LNCaP clone FGC (cell line): ENCODE measurements around the gene RAPGEF2.

Experiments used
- DNase-seq: peaks from one replicate; pipeline ENCODE4 v3.0.0-alpha.2; 2011; ENCODE audit warnings: low read depth
- H3K4me3 ChIP-seq: 2 replicates; pipeline ENCODE4 v1.5.1; 2011; ENCODE audit warnings: mild to moderate bottlenecking, low read depth, low read length, control low read depth
- TF ChIP-seq, protein P1 (sequence below): IDR thresholded peaks from 2 replicates; pipeline ENCODE4 v1.5.1; 2012; ENCODE audit warnings: mild to moderate bottlenecking; ENCODE audit not compliant: control insufficient read depth, insufficient read depth; ENCODE audit errors: extremely low read depth

Gene RAPGEF2

DNA sequence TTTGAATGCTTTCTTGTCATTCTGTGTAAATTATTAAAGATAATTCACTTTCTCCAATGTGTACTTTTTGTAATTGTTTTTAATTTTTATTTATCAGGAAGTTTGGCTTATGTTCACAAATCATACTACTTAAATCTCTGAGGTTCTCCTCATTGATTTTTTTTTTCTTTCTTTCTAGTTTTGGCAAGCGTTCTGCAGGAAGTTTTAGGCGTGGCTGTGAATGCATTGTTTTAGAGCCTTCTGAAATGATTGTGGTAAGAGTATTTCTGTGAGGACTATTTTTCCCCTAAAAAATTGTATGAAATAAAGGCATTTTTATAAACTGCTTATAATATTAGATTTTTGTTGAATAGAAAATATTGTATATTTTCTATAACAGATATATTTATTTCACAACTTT, 135.8 kb downstream of the RAPGEF2 start:
- TF ChIP-seq, protein P1, sequence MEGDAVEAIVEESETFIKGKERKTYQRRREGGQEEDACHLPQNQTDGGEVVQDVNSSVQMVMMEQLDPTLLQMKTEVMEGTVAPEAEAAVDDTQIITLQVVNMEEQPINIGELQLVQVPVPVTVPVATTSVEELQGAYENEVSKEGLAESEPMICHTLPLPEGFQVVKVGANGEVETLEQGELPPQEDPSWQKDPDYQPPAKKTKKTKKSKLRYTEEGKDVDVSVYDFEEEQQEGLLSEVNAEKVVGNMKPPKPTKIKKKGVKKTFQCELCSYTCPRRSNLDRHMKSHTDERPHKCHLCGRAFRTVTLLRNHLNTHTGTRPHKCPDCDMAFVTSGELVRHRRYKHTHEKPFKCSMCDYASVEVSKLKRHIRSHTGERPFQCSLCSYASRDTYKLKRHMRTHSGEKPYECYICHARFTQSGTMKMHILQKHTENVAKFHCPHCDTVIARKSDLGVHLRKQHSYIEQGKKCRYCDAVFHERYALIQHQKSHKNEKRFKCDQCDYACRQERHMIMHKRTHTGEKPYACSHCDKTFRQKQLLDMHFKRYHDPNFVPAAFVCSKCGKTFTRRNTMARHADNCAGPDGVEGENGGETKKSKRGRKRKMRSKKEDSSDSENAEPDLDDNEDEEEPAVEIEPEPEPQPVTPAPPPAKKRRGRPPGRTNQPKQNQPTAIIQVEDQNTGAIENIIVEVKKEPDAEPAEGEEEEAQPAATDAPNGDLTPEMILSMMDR, result no peak
- DNase-seq, result no peak
- no peak overlapping the region for H3K4me3 ChIP-seq

DNA sequence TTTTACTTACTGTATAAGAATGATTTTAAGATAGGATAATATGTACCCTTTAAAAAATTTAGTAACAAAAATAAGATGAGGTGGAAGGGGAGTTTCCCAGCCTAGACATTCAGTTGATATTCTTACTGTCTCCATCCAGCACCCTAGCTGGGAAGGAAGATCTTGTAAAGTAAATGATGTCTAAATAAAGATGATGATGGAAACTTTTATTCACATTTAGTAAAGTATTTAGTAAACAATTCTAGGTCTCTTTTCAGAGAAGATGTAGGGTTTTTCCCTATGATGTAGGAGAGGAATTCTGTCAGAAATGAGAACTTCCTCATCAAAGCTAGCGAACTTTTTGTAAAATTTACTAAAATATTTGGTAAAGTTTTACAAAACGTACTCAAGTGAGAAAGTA, 136.8 kb downstream of the RAPGEF2 start:
- TF ChIP-seq, protein P1, result no peak
- no peak overlapping the region for H3K4me3 ChIP-seq
- DNase-seq, result no peak

DNA sequence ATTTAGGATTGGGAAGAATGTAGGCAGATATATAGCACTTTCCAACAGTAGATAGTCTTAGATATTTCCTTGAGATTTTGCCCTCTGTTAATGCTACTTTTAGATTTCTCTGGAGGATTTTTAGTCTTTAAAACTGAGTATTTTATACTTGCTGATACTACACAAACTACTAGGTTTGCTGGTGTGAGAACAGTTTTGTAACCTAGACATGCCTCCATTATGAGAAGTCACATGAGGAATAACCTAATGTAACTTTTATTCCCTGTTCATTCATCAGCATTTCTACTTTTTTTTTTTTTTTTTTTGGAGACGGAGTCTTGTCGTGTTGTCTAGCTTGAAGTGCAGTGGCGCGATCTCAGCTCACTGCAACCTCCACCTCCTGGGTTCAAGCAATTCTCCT, 137.2 kb downstream of the RAPGEF2 start:
- TF ChIP-seq, protein P1, result no peak
- H3K4me3 ChIP-seq, result no peak overlapping the region
- DNase-seq, result no peak

DNA sequence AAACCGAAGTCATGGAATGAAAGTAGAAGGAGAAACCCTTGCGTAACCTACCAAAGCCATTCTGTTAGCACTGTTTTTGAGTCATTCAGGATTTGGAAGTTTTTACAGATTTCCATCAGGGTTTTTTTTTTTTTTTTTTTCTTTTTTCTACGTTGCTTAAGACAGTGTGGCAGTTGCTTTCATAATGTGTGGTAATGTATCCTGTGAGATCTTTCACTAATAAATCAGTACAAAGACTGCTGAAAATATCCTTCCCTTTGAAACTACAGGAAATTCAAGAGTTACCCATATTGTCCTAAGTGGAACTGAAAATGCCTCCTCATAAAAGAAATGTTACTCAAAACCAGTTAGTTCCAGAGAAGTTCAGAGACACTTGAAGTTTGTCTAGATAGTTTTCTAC, 137.8 kb downstream of the RAPGEF2 start:
- DNase-seq, result no peak
- no peak overlapping the region for H3K4me3 ChIP-seq
- TF ChIP-seq, protein P1, result no peak

DNA sequence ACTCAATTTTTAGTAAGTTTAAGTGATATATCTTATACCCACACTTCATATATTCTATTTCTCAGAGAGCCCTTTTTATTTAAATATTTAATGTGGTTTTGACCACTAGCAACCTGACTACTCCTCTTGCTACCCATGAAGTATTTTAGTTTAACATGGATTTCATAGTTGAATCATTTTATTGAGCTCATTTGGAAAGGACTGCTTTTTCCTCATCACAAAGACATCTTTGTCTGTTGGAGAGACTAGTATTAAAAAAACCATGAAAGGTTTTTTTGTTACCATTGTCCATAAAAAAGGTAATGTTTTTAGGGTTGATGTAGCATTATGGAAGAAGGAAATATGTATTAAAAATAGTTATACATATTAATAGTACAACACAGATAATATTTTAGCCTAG, 139.5 kb downstream of the RAPGEF2 start:
- DNase-seq, result no peak
- TF ChIP-seq, protein P1, result no peak
- H3K4me3 ChIP-seq, result no peak overlapping the region

DNA sequence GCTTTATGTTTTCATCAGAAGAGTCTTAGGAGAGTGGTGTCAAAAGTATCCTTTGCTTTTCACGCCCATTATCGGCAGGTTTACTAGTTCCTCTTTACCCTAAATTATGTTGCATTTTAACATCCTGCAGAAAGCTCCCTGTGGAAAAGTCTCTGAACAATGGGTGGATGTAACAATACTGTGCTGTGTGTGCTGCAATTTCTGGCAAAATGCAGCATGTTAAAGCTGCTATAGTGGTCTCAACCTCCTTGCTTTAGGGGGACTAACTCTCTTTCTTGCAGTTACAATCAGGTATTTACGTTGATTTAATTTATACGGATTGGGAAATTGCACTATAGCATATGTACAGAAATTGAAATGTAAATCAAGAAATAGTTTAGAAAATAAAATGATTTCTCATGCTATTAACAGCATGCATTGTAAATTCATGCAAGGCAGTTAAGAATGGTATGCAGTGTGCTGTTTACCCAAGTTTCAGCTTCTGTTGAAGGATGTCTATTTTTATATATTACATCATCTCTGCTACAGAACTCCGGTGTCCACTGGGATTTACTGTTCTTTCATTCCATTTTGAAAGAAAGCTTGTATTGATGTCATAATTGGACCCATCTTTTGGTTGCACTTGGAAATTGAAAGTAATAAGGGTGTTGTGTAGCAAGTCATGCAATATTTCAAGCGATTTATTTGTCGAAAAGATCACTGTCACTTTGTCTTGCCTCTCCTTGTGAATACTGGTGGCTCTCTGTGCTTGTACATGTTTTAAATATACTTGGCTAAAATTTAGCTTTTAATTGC, 145.7 kb downstream of the RAPGEF2 start:
- peak; percentile 31 for DNase-seq
- H3K4me3 ChIP-seq, result peak overlapping the region; percentile 29
- TF ChIP-seq, protein P1, result no peak
